Keratinocyte (primary cell): ENCODE data around the gene NR5A1. TPM values are rescaled to one million over a fixed set of nuclear protein-coding genes. Genes with fewer than 3 reads are reported as not detected.

ENCODE experiments used
- DNase-seq: peaks from one replicate; pipeline ENCODE4 v3.0.0-alpha.2; 2011; ENCODE audit warnings: low read depth, missing footprints, low spot score
- FAIRE-seq: peaks from 2 replicates; lab custom pipeline; 2011; peaks lifted over from hg19 to GRCh38; lab: Jason Lieb, UNC
- H2AFZ ChIP-seq: 2 replicates; pipeline ENCODE4 v1.6.0; 2012; ENCODE audit warnings: low read length, control low read depth, inconsistent platforms; ENCODE audit not compliant: control insufficient read depth
- H3K27ac ChIP-seq: 2 replicates; pipeline ENCODE4 v1.5.1; 2011; ENCODE audit warnings: low read length; ENCODE audit not compliant: control insufficient read depth, insufficient read depth
- H3K27me3 ChIP-seq: 3 replicates; pipeline ENCODE4 v1.6.0; 2011; ENCODE audit warnings: low read length; ENCODE audit not compliant: control insufficient read depth, insufficient read depth; ENCODE audit errors: extremely low read depth
- H3K36me3 ChIP-seq, 2 experiments: 2 replicates in 1 of 2; 3 replicates in 1 of 2; pipeline ENCODE4 v1.5.1; 2011; ENCODE audit warnings: low read length in 2 of 2, mild to moderate bottlenecking in 1 of 2; ENCODE audit not compliant: control insufficient read depth in 2 of 2, insufficient read depth in 2 of 2; ENCODE audit errors: extremely low read depth in 1 of 2
- H3K4me1 ChIP-seq: 3 replicates; pipeline ENCODE4 v1.5.1; 2011; ENCODE audit warnings: low read length; ENCODE audit not compliant: control insufficient read depth, insufficient read depth; ENCODE audit errors: extremely low read depth
- H3K4me2 ChIP-seq: 3 replicates; pipeline ENCODE4 v1.6.0; 2011; ENCODE audit warnings: low read depth, low read length; ENCODE audit not compliant: control insufficient read depth, insufficient read depth; ENCODE audit errors: extremely low read depth
- H3K4me3 ChIP-seq, 3 experiments: fragments of 200-600 bp in 1 of 3; sonication (generic) in 1 of 3; 2 replicates in 2 of 3; 3 replicates in 1 of 3; pipeline ENCODE4 v1.5.1; 2011 to 2016; ENCODE audit warnings: low read length in 3 of 3, mild to moderate bottlenecking in 3 of 3, control low read depth in 2 of 3, inconsistent platforms in 1 of 3, low read depth in 1 of 3, mixed read lengths in 1 of 3, mixed run types in 1 of 3, moderate library complexity in 1 of 3; ENCODE audit not compliant: control insufficient read depth in 2 of 3, insufficient read depth in 2 of 3; ENCODE audit errors: extremely low read depth in 1 of 3
- H3K79me2 ChIP-seq: 2 replicates; pipeline ENCODE4 v1.6.0; 2012; ENCODE audit warnings: low read length; ENCODE audit not compliant: control insufficient read depth, insufficient read depth
- H3K9ac ChIP-seq: 3 replicates; pipeline ENCODE4 v1.6.0; 2011; ENCODE audit warnings: low read length; ENCODE audit not compliant: control insufficient read depth, insufficient read depth; ENCODE audit errors: extremely low read depth
- H3K9me1 ChIP-seq: 3 replicates; pipeline ENCODE4 v1.6.0; 2011; ENCODE audit warnings: low read length; ENCODE audit not compliant: control insufficient read depth, insufficient read depth; ENCODE audit errors: extremely low read depth
- H3K9me3 ChIP-seq: 2 replicates; pipeline ENCODE4 v1.5.1; 2012; ENCODE audit warnings: low read depth, low read length; ENCODE audit not compliant: control insufficient read depth
- H4K20me1 ChIP-seq: 3 replicates; pipeline ENCODE4 v1.6.0; 2011; ENCODE audit warnings: low read length; ENCODE audit not compliant: control insufficient read depth, insufficient read depth; ENCODE audit errors: extremely low read depth
- CTCF ChIP-seq, 3 experiments: IDR thresholded peaks in 1 of 3; conservative IDR thresholded peaks in 1 of 3; optimal IDR thresholded peaks in 1 of 3; 2 replicates in 2 of 3; 3 replicates in 1 of 3; pipeline versions ENCODE3 to v1.5.1; 2011; ENCODE audit warnings: low read length in 3 of 3, mild to moderate bottlenecking in 3 of 3, moderate library complexity in 2 of 3, control low read depth in 1 of 3, inconsistent platforms in 1 of 3; ENCODE audit not compliant: insufficient read depth in 2 of 3; ENCODE audit errors: extremely low read depth in 1 of 3
- EZH2 ChIP-seq: IDR thresholded peaks from one replicate; pipeline ENCODE4 v1.6.1; 2012; ENCODE audit warnings: inconsistent platforms, mild to moderate bottlenecking, low read length, moderate library complexity
- dilution Hi-C: fragments of 300-500 bp; cut with MboI; formaldehyde crosslinking; loops from one replicate; pipeline ENCODE4 v1.7.0; 2020; ENCODE audit warnings: low sequenced_read_pairs; ENCODE audit not compliant: extremely low pct_ligation_motif_present
- polyA plus RNA-seq, 5 experiments: library from polyadenylated mRNA; depleted of rRNA in 3 of 5; stranded (reverse) in 3 of 5; stranded (forward) in 1 of 5; unstranded in 1 of 5; fragments of >200 nt; gene quantifications; 1 replicate in 1 of 5; 2 replicates in 3 of 5; 3 replicates in 1 of 5; pipeline versions ENCODE4 v1.2.1 to v1.2.3, GENCODE V29; 2011 to 2012; ENCODE audit warnings: missing spikeins in 2 of 5, low read depth in 1 of 5, low replicate concordance in 1 of 5

The NR5A1 gene
- polyA plus RNA-seq, 1 donor (not counting 4 experiments of a cell fraction or from before 2014, with no cell fraction given) = not detected

- no peaks in the 10 kb centered on the region for H3K9me1 ChIP-seq
- no peak overlapping the region for H2AFZ ChIP-seq
- no peaks in the 10 kb centered on the region for H3K36me3 ChIP-seq
- H3K4me2 ChIP-seq = no peak overlapping the region
- H3K4me1 ChIP-seq = no peaks in the 10 kb centered on the region
- no peak for TF ChIP-seq CTCF (optimal IDR thresholded peaks at IDR 0.05 in 1 of 3, IDR thresholded peaks at IDR 0.05 in 1 of 3, conservative IDR thresholded peaks at IDR 0.05 in 1 of 3; ENCODE audit: extremely low read depth in 1 of 3, insufficient read depth in 2 of 3, low read length in 3 of 3)
- TF ChIP-seq EZH2 = no peak
- DNase-seq (no peak), FAIRE-seq (no peak)
- H3K27ac ChIP-seq = no peak overlapping the region
- H3K9me3 ChIP-seq = no peaks in the 10 kb centered on the region
- no peak overlapping the region for H3K9ac ChIP-seq
- H3K27me3 ChIP-seq = no peaks in the 10 kb centered on the region
- H3K79me2 ChIP-seq = no peaks in the 10 kb centered on the region
- no peaks in the 10 kb centered on the region for H4K20me1 ChIP-seq
- dilution Hi-C loops = no loop called here
- no peak overlapping the region for H3K4me3 ChIP-seq
Measured at GRCh38 chr9:124462739-124463138, 44.5 kb downstream of the NR5A1 start.

GRCh38 chr9:124458441-124458840, 48.8 kb downstream of the NR5A1 start:
- no peak overlapping the region for H2AFZ ChIP-seq
- H3K79me2 ChIP-seq = no peaks in the 10 kb centered on the region
- no peak overlapping the region for H3K9ac ChIP-seq
- H3K9me3 ChIP-seq = no peaks in the 10 kb centered on the region
- no peak overlapping the region for H3K27ac ChIP-seq
- no peak for DNase-seq
- no peaks in the 10 kb centered on the region for H4K20me1 ChIP-seq
- TF ChIP-seq EZH2 (no peak), CTCF (optimal IDR thresholded peaks at IDR 0.05 in 1 of 3, IDR thresholded peaks at IDR 0.05 in 1 of 3, conservative IDR thresholded peaks at IDR 0.05 in 1 of 3; ENCODE audit: extremely low read depth in 1 of 3, insufficient read depth in 2 of 3, low read length in 3 of 3) (no peak)
- no peaks in the 10 kb centered on the region for H3K4me1 ChIP-seq
- H3K27me3 ChIP-seq = no peaks in the 10 kb centered on the region
- H3K4me2 ChIP-seq = no peak overlapping the region
- dilution Hi-C loops = no loop called here
- H3K36me3 ChIP-seq = no peaks in the 10 kb centered on the region
- H3K4me3 ChIP-seq = no peak overlapping the region
- FAIRE-seq = no peak
- no peaks in the 10 kb centered on the region for H3K9me1 ChIP-seq
